GM10248 (cell line): ENCODE data around the gene NR3C2.

Experiments
- CTCF ChIA-PET: fragments of 300-600 bp; sonication (Branson Sonifier 250); formaldehyde crosslinking; extraction: SDS; loops from one replicate; lab custom pipeline; 2021; ENCODE audit warnings: antibody characterized with exemption; lab: Yijun Ruan, JAX
- POLR2A ChIA-PET: fragments of 350-650 bp; sonication (Branson Sonifier 250); formaldehyde crosslinking; extraction: SDS; loops from one replicate; lab custom pipeline; 2020; ENCODE audit warnings: antibody characterized with exemption; lab: Yijun Ruan, JAX
- DNase-seq: peaks from one replicate; pipeline ENCODE4 v3.0.0; 2012; ENCODE audit errors: extremely low spot score
- CTCF ChIP-seq: IDR thresholded peaks from 2 replicates; pipeline ENCODE4 v1.5.1; 2012; ENCODE audit warnings: mild to moderate bottlenecking, low read depth; ENCODE audit errors: extremely low read depth, missing control alignments, control extremely low read depth

NR3C2 gene

GRCh38 chr4:148380291-148380690 lies 61.9 kb downstream of the NR3C2 start:
- ChIA-PET CTCF (no interaction called here), POLR2A (no interaction called here)
- no peak for TF ChIP-seq CTCF
- DNase-seq, result no peak

GRCh38 chr4:148376151-148376550 lies 66.1 kb downstream of the NR3C2 start:
- no peak for DNase-seq
- TF ChIP-seq CTCF, result no peak
- POLR2A ChIA-PET, result no interaction called here
- CTCF ChIA-PET, result no interaction called here

GRCh38 chr4:148375584-148375983 lies 66.6 kb downstream of the NR3C2 start:
- TF ChIP-seq CTCF, result no peak
- no peak for DNase-seq
- ChIA-PET POLR2A (no interaction called here), CTCF (interaction anchor here (1.6 kb wide), 1 partner anchor 11 kb away, joined by 4 read pairs; no protein-coding TSS in a partner anchor)

GRCh38 chr4:148373093-148373492 lies 69.1 kb downstream of the NR3C2 start:
- ChIA-PET CTCF (no interaction called here), POLR2A (no interaction called here)
- no peak for DNase-seq
- no peak for TF ChIP-seq CTCF

GRCh38 chr4:148369919-148370318 lies 72.3 kb downstream of the NR3C2 start:
- no peak for DNase-seq
- CTCF ChIA-PET, result interaction anchor here (1.5 kb wide), 1 partner anchor 13 kb away, joined by 3 read pairs; no protein-coding TSS in a partner anchor
- POLR2A ChIA-PET, result no interaction called here
- no peak for TF ChIP-seq CTCF

GRCh38 chr4:148367756-148368155 lies 74.5 kb downstream of the NR3C2 start:
- CTCF ChIA-PET, result interaction anchor here (1.7 kb wide), 1 partner anchor 10 kb away, joined by 3 read pairs; no protein-coding TSS in a partner anchor

More at GRCh38 chr4:148367756-148368155, 74.5 kb downstream of the NR3C2 start:
- TF ChIP-seq CTCF, result no peak
- DNase-seq, result no peak
- POLR2A ChIA-PET, result no interaction called here
